Astrocyte of the spinal cord (primary cell): ENCODE data around the gene SLF1.

Experiments used
- DNase-seq: peaks from one replicate; pipeline ENCODE4 v3.0.0; 2011; ENCODE audit warnings: low read depth, low spot score
- H3K4me3 ChIP-seq: 2 replicates; pipeline ENCODE4 v1.5.1; 2011; ENCODE audit warnings: low read depth, mild to moderate bottlenecking, low read length, moderate library complexity
- in situ Hi-C: cut with HindIII; loops from 2 replicates; pipeline ENCODE4 v1.10.0; 2017; ENCODE audit warnings: low sequenced_read_pairs
- TF ChIP-seq, protein P1 (sequence below): IDR thresholded peaks from 2 replicates; pipeline ENCODE4 v1.5.1; 2012; ENCODE audit warnings: low read depth, mild to moderate bottlenecking, low read length, inconsistent platforms

SLF1 gene

DNA sequence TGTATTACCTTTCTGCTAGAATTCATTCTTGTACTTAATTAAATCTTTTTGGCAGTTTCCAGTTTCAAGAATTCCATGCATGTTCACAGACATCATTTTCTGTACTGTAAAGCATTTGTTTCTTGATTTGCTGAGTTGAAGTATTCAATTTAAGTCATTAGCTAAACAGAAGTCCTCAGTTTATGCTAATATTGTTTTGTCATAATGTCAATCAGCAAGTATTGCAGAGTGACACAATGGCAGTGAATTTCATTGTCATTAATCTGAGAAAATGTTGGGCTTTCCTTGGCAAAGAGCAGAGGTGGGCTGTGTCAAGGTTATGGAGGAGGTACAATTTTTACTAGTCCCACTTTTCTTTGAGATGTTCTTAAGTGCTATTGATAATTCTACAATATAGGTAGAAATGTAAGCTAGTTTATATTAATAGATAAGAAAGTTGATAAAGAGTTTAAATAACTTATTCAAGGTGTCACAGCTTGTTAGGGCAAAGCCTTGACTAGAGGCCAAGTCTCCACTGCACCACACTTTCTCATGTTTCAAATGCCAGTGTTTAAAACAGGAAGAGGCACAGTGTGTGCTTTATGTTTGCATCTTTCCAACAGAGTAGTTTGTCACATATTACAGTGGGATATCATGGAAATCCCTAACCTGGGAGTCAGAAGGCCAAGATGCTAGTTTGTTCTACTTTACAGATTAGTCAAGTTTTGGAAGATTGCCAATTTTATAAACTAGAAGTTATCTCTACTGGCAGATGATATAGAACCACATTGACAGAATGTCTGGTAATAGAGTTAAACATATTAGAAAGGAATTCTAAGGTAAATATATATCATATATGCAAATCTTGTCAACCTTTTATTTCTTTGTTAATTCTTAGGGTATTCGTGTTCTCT is 56.3 kb downstream of the SLF1 start:
- in situ Hi-C loops, result no loop called here
- no peak for DNase-seq
- TF ChIP-seq, protein P1, sequence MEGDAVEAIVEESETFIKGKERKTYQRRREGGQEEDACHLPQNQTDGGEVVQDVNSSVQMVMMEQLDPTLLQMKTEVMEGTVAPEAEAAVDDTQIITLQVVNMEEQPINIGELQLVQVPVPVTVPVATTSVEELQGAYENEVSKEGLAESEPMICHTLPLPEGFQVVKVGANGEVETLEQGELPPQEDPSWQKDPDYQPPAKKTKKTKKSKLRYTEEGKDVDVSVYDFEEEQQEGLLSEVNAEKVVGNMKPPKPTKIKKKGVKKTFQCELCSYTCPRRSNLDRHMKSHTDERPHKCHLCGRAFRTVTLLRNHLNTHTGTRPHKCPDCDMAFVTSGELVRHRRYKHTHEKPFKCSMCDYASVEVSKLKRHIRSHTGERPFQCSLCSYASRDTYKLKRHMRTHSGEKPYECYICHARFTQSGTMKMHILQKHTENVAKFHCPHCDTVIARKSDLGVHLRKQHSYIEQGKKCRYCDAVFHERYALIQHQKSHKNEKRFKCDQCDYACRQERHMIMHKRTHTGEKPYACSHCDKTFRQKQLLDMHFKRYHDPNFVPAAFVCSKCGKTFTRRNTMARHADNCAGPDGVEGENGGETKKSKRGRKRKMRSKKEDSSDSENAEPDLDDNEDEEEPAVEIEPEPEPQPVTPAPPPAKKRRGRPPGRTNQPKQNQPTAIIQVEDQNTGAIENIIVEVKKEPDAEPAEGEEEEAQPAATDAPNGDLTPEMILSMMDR, result no peak
- H3K4me3 ChIP-seq, result no peak overlapping the region

DNA sequence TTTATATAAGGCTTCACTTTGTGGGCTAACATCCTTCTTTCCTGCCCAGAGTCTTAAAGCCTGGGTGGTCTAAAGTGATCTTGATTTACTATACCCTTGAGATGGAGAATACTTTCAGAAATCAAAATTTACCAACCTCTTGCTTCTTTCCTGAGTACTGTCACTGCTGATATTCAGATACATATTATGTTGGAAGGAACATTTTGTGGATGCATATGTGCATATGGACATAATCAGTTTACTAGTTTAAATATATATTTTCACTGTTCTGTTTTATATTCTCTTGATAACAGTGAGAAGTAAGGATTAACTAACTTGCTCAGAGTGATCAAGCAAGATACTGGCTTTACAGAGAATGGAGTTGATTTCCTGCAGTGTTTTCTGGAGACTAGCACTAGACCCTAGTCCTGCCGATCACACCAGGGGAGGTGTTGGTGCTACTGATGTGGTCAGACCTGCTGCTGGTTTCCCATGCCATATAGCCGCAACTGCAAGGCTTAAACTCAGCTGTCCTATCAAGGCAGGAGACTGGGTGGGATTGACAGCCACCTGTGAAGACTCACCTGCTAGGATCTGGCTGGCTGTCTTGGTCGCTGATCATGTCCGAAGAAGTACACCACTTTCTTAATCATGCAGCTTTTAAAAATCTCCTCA is 57.6 kb downstream of the SLF1 start:
- in situ Hi-C loops, result no loop called here

DNA sequence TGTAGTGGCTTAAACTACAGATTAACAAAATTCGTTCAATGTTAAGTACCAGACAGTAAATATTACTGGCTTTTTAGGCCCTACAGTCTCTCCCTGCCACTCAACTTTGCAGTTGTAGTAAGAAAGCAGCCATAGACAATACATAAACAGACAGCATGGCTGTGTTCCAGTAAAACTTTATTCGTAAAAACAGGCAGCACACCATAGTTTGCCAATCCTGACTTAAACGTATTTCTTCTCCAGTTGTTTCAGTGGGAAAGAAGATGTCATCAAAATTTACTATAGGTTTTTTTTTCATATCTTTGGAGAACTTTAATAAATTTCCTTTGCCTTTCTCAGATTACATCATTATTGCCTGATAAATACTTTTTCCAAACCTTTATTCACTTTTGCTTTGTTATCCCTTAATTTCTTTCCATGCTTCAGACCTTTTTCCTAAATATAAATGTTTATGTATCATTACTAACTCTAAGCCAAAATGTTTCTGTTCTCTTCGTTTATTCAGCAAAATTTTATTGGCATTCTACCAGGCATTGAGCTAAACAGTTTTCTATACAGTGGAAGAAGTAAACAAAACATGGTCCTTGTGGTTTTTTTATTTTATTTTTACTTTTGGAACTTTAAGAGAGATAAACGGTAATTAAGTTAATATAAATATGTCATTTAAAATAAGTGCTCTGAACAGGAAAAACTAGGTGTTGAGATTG is 64.5 kb downstream of the SLF1 start:
- DNase-seq, result no peak
- H3K4me3 ChIP-seq, result no peak overlapping the region
- TF ChIP-seq, protein P1, result no peak
- in situ Hi-C loops, result no loop called here

More for the DNA sequence above, 57.6 kb downstream of the SLF1 start:
- no peak overlapping the region for H3K4me3 ChIP-seq
- TF ChIP-seq, protein P1, result no peak
- no peak for DNase-seq

DNA sequence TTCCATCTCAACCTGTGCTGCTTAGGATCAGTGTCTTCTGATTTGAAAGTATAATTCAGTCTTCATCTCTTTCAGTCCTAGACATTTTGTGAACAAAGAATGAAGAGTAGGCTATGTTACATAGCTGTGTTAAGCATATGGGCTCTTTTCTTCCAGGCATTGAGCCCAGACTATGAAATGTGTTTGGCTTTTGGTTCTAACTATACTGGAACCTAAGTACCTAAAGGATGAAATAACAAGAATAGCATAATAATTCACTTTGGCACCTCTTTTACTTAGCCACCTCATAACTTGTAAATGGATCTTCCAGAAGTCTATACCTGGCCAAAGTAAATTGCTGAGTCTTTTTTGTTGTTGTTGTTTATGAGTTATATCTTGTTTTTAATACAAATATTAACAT is 71.4 kb downstream of the SLF1 start:
- TF ChIP-seq, protein P1, result no peak
- in situ Hi-C loops, result no loop called here
- no peak overlapping the region for H3K4me3 ChIP-seq
- DNase-seq, result no peak

DNA sequence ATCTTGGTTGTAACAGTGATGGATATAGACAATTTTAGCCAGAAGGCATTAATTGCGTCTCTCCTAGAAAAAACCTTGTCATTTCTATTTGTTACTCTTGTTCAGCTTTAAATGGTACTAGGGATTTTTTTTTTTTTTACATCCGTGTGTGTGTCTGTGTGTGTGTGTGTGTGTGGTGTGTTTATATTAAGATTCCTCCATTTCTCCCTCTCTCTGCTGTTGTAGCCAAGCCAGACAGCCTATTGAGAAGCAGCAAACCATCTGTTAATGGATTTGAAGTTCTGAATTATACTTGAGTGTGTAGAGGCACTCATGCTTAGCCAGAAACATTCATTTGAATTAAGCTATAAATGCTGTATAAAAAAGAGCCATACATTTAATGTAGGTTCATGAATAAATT is 72.3 kb downstream of the SLF1 start:
- peak; percentile 51 for DNase-seq
- TF ChIP-seq, protein P1, result no peak
- in situ Hi-C loops, result no loop called here
- H3K4me3 ChIP-seq, result no peak overlapping the region

DNA sequence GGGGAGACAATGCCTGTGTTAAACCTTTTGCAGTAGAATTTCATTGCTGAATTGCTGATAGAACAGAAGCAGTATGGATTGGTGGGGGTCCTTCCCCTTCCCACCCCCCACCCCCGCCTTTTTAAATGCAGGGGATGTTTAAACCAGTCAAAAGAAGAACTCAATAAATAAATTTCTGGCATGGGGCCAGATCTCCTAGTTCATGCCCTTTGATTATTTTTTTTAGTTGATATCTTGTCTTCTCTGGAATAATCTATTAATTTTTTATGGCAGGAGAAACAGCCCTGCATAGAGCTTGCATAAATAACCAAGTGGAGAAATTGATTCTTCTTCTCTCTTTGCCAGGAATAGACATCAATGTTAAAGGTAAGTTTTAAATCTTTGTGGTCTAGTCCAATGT is 72.8 kb downstream of the SLF1 start:
- H3K4me3 ChIP-seq, result no peak overlapping the region
- no peak for DNase-seq
- TF ChIP-seq, protein P1, result no peak
- in situ Hi-C loops, result no loop called here
